ENCODE measurements around the gene TRPV6. TPM values are rescaled to one million over a fixed set of nuclear protein-coding genes. Genes with fewer than 3 reads are reported as not detected.

The TRPV6 gene
- total and polyA plus RNA-seq, 9 donors: 0.03 to 9.7 (median 0.51) TPM; not detected in 4

DNA sequence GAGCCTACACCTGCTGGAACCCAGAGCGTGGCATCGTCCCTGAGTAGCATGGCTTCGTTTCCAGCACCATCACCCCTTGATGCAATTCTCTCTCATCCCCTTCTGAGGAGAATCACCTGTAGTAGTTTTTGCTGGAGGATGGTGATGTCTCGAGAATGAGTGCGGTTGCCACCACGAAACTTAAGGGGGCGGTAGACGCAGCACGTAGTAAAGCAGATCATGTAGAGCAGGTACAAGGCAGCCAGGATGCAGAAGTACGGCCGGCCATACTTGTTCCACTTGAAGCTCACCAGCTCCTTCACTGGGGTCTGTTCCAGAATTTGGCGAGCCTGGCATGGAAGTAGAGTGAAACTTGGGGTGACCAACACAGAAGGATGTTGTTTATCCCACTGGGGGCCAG lies 39.9 kb upstream of the TRPV6 start:
- Histone ChIP-seq H3K36me3 (no peaks in the 10 kb centered on the region), H3K27ac (no peak overlapping the region), H3K27me3 (no peaks in the 10 kb centered on the region), H3K9me3 (no peaks in the 10 kb centered on the region), H3K4me3 (no peak overlapping the region), H3K4me1 (ENCODE audit: insufficient read depth) (no peaks in the 10 kb centered on the region)
- WGBS, 3 donors: 61 to 65% (median 63%) methylated on average over 12 of the region's 12 CpGs
- TF ChIP-seq EP300 (IDR thresholded peaks at IDR 0.05): no peak
- TF ChIP-seq, protein P1, sequence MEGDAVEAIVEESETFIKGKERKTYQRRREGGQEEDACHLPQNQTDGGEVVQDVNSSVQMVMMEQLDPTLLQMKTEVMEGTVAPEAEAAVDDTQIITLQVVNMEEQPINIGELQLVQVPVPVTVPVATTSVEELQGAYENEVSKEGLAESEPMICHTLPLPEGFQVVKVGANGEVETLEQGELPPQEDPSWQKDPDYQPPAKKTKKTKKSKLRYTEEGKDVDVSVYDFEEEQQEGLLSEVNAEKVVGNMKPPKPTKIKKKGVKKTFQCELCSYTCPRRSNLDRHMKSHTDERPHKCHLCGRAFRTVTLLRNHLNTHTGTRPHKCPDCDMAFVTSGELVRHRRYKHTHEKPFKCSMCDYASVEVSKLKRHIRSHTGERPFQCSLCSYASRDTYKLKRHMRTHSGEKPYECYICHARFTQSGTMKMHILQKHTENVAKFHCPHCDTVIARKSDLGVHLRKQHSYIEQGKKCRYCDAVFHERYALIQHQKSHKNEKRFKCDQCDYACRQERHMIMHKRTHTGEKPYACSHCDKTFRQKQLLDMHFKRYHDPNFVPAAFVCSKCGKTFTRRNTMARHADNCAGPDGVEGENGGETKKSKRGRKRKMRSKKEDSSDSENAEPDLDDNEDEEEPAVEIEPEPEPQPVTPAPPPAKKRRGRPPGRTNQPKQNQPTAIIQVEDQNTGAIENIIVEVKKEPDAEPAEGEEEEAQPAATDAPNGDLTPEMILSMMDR (IDR thresholded peaks at IDR 0.05): no peak
- no peak for TF ChIP-seq POLR2A (IDR thresholded peaks at IDR 0.05)
- DNase-seq: no peak
- intact Hi-C loops (cut with DNase I): no loop called here

DNA sequence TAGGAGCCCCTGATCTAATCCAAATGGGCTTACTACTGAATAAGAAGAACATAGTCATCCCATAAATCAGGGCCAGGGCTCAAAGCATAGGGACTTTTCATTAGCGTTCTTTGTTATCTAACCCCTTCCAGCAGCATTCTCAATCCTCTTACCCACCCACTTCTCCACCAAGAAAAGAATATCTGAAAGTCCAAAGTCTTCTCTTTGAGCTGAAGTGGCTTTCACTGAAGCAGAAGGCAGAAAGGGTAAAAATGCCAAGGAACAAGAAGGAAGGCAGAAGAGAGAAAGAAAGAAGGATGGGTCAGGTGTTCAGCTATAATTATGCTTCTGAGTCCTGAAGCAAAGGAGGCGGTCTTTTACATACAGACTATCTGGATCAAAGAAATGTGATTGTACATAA lies 37.8 kb upstream of the TRPV6 start:
- intact Hi-C loops (cut with DNase I): no loop called here
- no peak overlapping the region for H3K27ac ChIP-seq
- no peak for DNase-seq
- no peak overlapping the region for H3K4me3 ChIP-seq
- no peaks in the 10 kb centered on the region for H3K27me3 ChIP-seq
- no peaks in the 10 kb centered on the region for H3K4me1 ChIP-seq (ENCODE audit: insufficient read depth)
- no peaks in the 10 kb centered on the region for H3K9me3 ChIP-seq
- 40 to 47% (median 46%) methylated on average over 2 of the region's 2 CpGs for WGBS, 3 donors
- TF ChIP-seq POLR2A (IDR thresholded peaks at IDR 0.05) (no peak), EP300 (IDR thresholded peaks at IDR 0.05) (no peak)
- TF ChIP-seq, protein P1 (IDR thresholded peaks at IDR 0.05): no peak
- H3K36me3 ChIP-seq: no peaks in the 10 kb centered on the region

DNA sequence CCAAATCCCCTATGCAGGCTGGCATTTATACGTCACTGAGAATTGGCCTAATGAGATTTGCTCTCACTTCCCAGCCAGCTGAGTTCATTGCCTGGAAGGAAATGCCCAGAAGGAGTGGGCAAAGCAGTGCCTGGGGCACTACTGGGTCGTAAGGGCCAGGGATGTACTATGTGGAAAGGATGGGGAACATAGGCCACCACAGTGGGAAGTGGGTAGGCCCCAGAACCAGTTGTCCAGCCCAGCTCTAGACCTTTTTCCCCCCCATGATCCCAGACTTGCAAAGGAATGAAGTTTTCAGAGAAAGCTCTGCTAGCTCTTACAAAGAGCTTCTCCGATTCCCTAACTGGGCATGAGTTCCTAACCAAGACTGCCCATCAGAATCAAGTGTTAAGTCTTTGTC lies 34.1 kb upstream of the TRPV6 start:
- Histone ChIP-seq H3K27me3 (no peaks in the 10 kb centered on the region), H3K4me3 (no peak overlapping the region), H3K4me1 (ENCODE audit: insufficient read depth) (no peaks in the 10 kb centered on the region), H3K27ac (no peak overlapping the region), H3K36me3 (no peaks in the 10 kb centered on the region), H3K9me3 (no peaks in the 10 kb centered on the region)
- TF ChIP-seq, protein P1 (IDR thresholded peaks at IDR 0.05): no peak
- TF ChIP-seq POLR2A (IDR thresholded peaks at IDR 0.05): no peak
- TF ChIP-seq EP300 (IDR thresholded peaks at IDR 0.05): no peak
- intact Hi-C loops (cut with DNase I): no loop called here
- 82 to 87% (median 84%) methylated on average over 3 of the region's 3 CpGs for whole genome bisulfite sequencing, 3 donors
- no peak for DNase-seq

DNA sequence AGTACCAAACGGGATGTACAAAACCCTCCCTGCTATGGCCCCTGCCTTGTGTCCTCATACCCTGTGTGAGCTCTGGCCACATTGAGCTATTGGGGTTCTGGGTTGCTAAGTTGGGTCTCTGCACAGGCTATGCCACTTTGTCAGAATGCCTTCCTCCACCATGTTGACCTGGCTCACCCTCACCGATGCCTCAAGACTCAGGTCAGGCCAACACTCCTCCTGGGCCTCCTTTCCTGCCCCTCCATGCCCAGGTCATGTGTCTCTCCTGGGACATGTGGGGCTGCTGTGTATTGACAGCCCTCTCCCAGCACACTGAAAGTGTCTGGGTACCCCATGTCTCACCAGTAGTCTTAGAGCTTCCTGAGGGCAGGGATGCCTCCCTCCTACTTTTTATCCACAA lies 33.4 kb upstream of the TRPV6 start:
- no peaks in the 10 kb centered on the region for H3K36me3 ChIP-seq
- H3K27ac ChIP-seq: no peak overlapping the region
- H3K4me1 ChIP-seq (ENCODE audit: insufficient read depth): no peaks in the 10 kb centered on the region
- no peak overlapping the region for H3K4me3 ChIP-seq
- no peaks in the 10 kb centered on the region for H3K9me3 ChIP-seq
- no peaks in the 10 kb centered on the region for H3K27me3 ChIP-seq
- WGBS, 3 donors: 63 to 74% (median 67%) methylated on average over 2 of the region's 2 CpGs
- intact Hi-C loops (cut with DNase I): no loop called here
- no peak for DNase-seq
- TF ChIP-seq EP300 (IDR thresholded peaks at IDR 0.05): no peak
- TF ChIP-seq, protein P1 (IDR thresholded peaks at IDR 0.05): no peak
- TF ChIP-seq POLR2A (IDR thresholded peaks at IDR 0.05): no peak

DNA sequence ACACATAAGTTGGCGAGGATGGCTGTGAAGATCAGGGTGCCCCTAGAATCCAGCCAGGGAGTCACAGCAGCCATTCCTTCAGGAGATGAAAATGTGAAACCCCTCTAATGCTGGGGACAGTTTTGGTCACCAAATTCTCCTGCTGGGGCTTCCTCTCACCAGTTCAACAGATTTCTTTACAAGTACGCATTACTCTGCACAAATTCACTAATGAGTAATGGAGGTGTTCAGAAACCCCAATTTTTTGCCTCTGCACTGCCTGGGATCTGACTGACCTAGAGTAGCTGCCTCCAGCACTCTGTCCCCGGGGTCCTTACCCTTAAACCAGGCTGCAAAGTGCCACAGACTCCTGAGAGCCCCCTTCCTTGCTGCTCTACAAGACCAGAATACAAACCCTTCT lies 31.9 kb upstream of the TRPV6 start:
- H3K4me1 ChIP-seq (ENCODE audit: insufficient read depth): no peaks in the 10 kb centered on the region
- no peak overlapping the region for H3K27ac ChIP-seq
- no peak overlapping the region for H3K4me3 ChIP-seq
- H3K36me3 ChIP-seq: no peaks in the 10 kb centered on the region
- DNase-seq: no peak
- 60 to 74% (median 65%) methylated on average over 3 of the region's 3 CpGs for WGBS, 3 donors
- intact Hi-C loops (cut with DNase I): no loop called here
- no peak for TF ChIP-seq POLR2A (IDR thresholded peaks at IDR 0.05)
- TF ChIP-seq, protein P1 (IDR thresholded peaks at IDR 0.05): no peak
- no peak for TF ChIP-seq EP300 (IDR thresholded peaks at IDR 0.05)
- H3K9me3 ChIP-seq: no peaks in the 10 kb centered on the region
- H3K27me3 ChIP-seq: no peaks in the 10 kb centered on the region

All from ovary (tissue), 9 donors.